B cell (primary cell): ENCODE measurements around the gene GPR162. TPM values are rescaled to one million over a fixed set of nuclear protein-coding genes. Genes with fewer than 3 reads are reported as not detected.

Experiments used
- ATAC-seq: fragments of 200-7000 bp; cut with Tn5 transposase; one replicate; pipeline ENCODE4 v1.10.0; 2021; ENCODE audit warnings: low read depth, mild to moderate bottlenecking, moderate number of reproducible peaks, moderate library complexity
- CTCF ChIA-PET: fragments of 350-600 bp; sonication (Branson Sonifier 250); formaldehyde crosslinking; loops from one replicate; lab custom pipeline; 2021; ENCODE audit warnings: antibody characterized with exemption, inconsistent platforms; lab: Charles Lee
- POLR2A ChIA-PET: fragments of 350-600 bp; sonication (Branson Sonifier 250); formaldehyde crosslinking; loops from one replicate; lab custom pipeline; 2021; ENCODE audit warnings: antibody characterized with exemption; lab: Charles Lee
- DNase-seq: peaks from one replicate; pipeline ENCODE4 v3.0.0; 2013
- H2AFZ ChIP-seq: 2 replicates; pipeline ENCODE4 v1.6.1; 2012; ENCODE audit warnings: mild to moderate bottlenecking, low read depth, low read length; ENCODE audit not compliant: insufficient read depth, poor library complexity, severe bottlenecking
- H3K27ac ChIP-seq, 2 donors: 1 replicate in 1 of 2; 2 replicates in 1 of 2; pipeline ENCODE4 v1.5.1; 2012 to 2013; ENCODE audit warnings: low read length in 2 of 2, mild to moderate bottlenecking in 2 of 2, moderate library complexity in 1 of 2
- H3K27me3 ChIP-seq, 4 experiments: fragments of 200-600 bp in 1 of 4; sonication (generic) in 1 of 4; replicated peaks in 1 of 4; 1 replicate in 2 of 4; 2 replicates in 2 of 4; pipeline versions ENCODE4 v1.6.1 to v1.7.0; 2013 to 2016; ENCODE audit warnings: low read length in 3 of 4, mild to moderate bottlenecking in 2 of 4, mixed read lengths in 1 of 4, moderate library complexity in 1 of 4; ENCODE audit not compliant: insufficient read depth in 4 of 4, control insufficient read depth in 3 of 4; ENCODE audit errors: control extremely low read depth in 1 of 4
- H3K36me3 ChIP-seq, 2 experiments: replicated peaks in 1 of 2; 1 replicate in 1 of 2; 2 replicates in 1 of 2; pipeline versions ENCODE4 v1.6.1 to v1.7.1; 2013; ENCODE audit warnings: low read length in 1 of 2; ENCODE audit not compliant: insufficient read depth in 2 of 2, control insufficient read depth in 1 of 2; ENCODE audit errors: control extremely low read depth in 1 of 2, extremely low read depth in 1 of 2
- H3K4me1 ChIP-seq, 2 donors: fragments of 200-600 bp in 1 of 2; sonication (generic) in 1 of 2; 1 replicate in 1 of 2; 2 replicates in 1 of 2; pipeline versions ENCODE4 v1.5.1 to v1.6.1; 2013 to 2017; ENCODE audit warnings: low read length in 2 of 2; ENCODE audit not compliant: control insufficient read depth in 2 of 2, insufficient read depth in 2 of 2
- H3K4me2 ChIP-seq: replicated peaks from 2 replicates; pipeline ENCODE3; 2012; ENCODE audit warnings: mild to moderate bottlenecking, low read depth, low read length; ENCODE audit not compliant: poor library complexity, severe bottlenecking
- H3K4me3 ChIP-seq, 5 experiments: fragments of 200-600 bp in 1 of 5; sonication (generic) in 1 of 5; 1 replicate in 3 of 5; 2 replicates in 2 of 5; pipeline versions ENCODE4 v1.5.1 to v1.7.0; 2011 to 2016; ENCODE audit warnings: low read length in 4 of 5, mild to moderate bottlenecking in 4 of 5, low read depth in 2 of 5, control low read depth in 1 of 5, moderate library complexity in 1 of 5; ENCODE audit not compliant: insufficient read depth in 1 of 5; ENCODE audit errors: control extremely low read depth in 1 of 5, extremely low read depth in 1 of 5
- H3K79me2 ChIP-seq: fragments of 200-600 bp; sonication (generic); one replicate; pipeline ENCODE4 v1.6.0; 2016; ENCODE audit warnings: low read length; ENCODE audit not compliant: control insufficient read depth, insufficient read depth
- H3K9ac ChIP-seq: fragments of 200-600 bp; sonication (generic); 2 replicates; pipeline ENCODE4 v1.6.1; 2017; ENCODE audit warnings: mild to moderate bottlenecking, low read length, moderate library complexity
- H3K9me3 ChIP-seq, 3 donors: one replicate each; pipeline versions ENCODE4 v1.6.1 to v1.7.1; 2013; ENCODE audit warnings: low read length in 2 of 3; ENCODE audit not compliant: control insufficient read depth in 2 of 3, insufficient read depth in 1 of 3; ENCODE audit errors: control extremely low read depth in 1 of 3
- H4K20me1 ChIP-seq: 2 replicates; pipeline ENCODE4 v1.6.0; 2012; ENCODE audit warnings: mild to moderate bottlenecking, low read length; ENCODE audit not compliant: insufficient read depth, control insufficient read depth, poor library complexity, severe bottlenecking
- H3K27ac Mint-ChIP-seq: one replicate; pipeline ENCODE4 v1.8.0; 2021; ENCODE audit warnings: mixed read lengths
- H3K27me3 Mint-ChIP-seq: one replicate; pipeline ENCODE4 v1.8.0; 2021; ENCODE audit warnings: mixed read lengths
- H3K4me1 Mint-ChIP-seq: one replicate; pipeline ENCODE4 v1.8.0; 2021; ENCODE audit warnings: mixed read lengths
- H3K4me3 Mint-ChIP-seq: one replicate; pipeline ENCODE4 v1.8.0; 2021; ENCODE audit warnings: mixed read lengths
- H3K9me3 Mint-ChIP-seq: one replicate; pipeline ENCODE4 v1.8.0; 2022; ENCODE audit warnings: mixed read lengths; ENCODE audit not compliant: insufficient read depth
- EZH2 ChIP-seq: IDR thresholded peaks from 2 replicates; pipeline ENCODE4 v1.6.1; 2012; ENCODE audit warnings: borderline replicate concordance, low read depth, mild to moderate bottlenecking, moderate library complexity, low read length; ENCODE audit not compliant: insufficient read depth, poor library complexity, severe bottlenecking
- WGBS: methylation state at CpG from one replicate; pipeline ENCODE4 v1.1.5; 2013; ENCODE audit warnings: missing lambda C conversion rate; ENCODE audit not compliant: insufficient coverage; 5-methylcytosine and 5-hydroxymethylcytosine counted together
- intact Hi-C: fragments of 100-400 bp; cut with micrococcal nuclease; formaldehyde crosslinking; loops from one replicate; pipeline ENCODE4 v1.10.0; 2022
- polyA plus RNA-seq: library from polyadenylated mRNA; depleted of rRNA; stranded (reverse); fragments of >200 nt; gene quantifications from 2 replicates; pipeline ENCODE4 v1.2.3, GENCODE V29; 2012
- total RNA-seq, 2 donors: library from RNA; stranded (reverse); fragments of 120-200 nt in 1 of 2; gene quantifications; 1 replicate in 1 of 2; 2 replicates in 1 of 2; pipeline versions ENCODE4 v1.2.3 to v1.2.4, GENCODE V29; 2013 to 2022
- TF ChIP-seq, protein P1 (sequence below): fragments of 200-600 bp; IDR thresholded peaks from one replicate; pipeline ENCODE4 v1.8.0; 2022; ENCODE audit warnings: antibody characterized with exemption, mild to moderate bottlenecking

Gene GPR162
- total and polyA plus RNA-seq, 2 donors (not counting 1 experiment from before 2014, with no cell fraction given), result 0.54 TPM; not detected in 1

DNA sequence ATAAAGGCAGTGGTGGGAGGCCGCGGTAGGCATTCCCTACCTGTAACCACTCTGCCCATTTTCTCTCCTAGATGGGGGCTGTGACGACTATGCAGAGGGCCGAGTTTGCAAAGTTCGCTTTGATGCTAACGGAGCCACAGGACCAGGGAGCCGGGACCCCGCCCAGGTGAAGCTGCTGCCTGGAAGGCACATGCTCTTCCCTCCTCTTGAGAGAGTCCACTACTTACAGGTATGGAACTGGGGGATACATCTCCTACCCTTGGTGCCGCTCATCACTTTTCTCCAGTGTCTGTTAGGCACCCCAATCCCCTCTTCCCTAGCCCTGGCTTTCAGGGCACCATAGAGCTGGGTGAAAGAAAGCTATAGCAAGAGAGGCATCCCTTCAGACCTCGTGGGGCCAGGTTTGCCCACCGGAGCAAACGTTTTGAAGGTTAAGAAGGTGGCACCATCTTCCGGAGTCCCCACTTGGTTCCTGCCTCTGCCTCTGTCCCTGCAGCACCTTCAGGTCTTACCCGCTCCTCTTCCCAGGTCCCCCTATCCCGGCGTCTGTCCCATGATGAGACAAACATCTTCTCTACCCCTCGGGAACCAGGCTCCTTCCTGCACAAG is 4.6 kb downstream of the GPR162 start:
- Histone ChIP-seq H3K4me3 (no peak overlapping the region), H3K4me2 (no peak overlapping the region), H4K20me1 (peaks cover 11% of the 10 kb centered on the region), H3K36me3 (no peaks in the 10 kb centered on the region), H3K27ac (no peak overlapping the region), H3K79me2 (no peaks in the 10 kb centered on the region), H3K9me3 (peaks cover 0 to 13% (median 0%) of the 10 kb centered on the region in 3 donors), H2AFZ (no peak overlapping the region), H3K9ac (no peak overlapping the region), H3K27me3 (peaks cover 0 to 83% (median 37%) of the 10 kb centered on the region in 4 experiments), H3K4me1 (peaks cover 32 to 37% of the 10 kb centered on the region in 2 donors)
- ChIA-PET CTCF (interaction anchor here (1.2 to 6.2 kb wide), 7 partner anchors 10 to 276 kb away, joined by 3 to 33 read pairs (median 5); partner anchors contain the start of genes CDCA3, MLF2 and USP5), POLR2A (no interaction called here)
- no peak overlapping the region for H3K27ac Mint-ChIP-seq
- ATAC-seq (no peak), DNase-seq (no peak)
- 86% methylated on average over 11 of the region's 17 CpGs for WGBS
- TF ChIP-seq EZH2, result no peak
- TF ChIP-seq, protein P1, sequence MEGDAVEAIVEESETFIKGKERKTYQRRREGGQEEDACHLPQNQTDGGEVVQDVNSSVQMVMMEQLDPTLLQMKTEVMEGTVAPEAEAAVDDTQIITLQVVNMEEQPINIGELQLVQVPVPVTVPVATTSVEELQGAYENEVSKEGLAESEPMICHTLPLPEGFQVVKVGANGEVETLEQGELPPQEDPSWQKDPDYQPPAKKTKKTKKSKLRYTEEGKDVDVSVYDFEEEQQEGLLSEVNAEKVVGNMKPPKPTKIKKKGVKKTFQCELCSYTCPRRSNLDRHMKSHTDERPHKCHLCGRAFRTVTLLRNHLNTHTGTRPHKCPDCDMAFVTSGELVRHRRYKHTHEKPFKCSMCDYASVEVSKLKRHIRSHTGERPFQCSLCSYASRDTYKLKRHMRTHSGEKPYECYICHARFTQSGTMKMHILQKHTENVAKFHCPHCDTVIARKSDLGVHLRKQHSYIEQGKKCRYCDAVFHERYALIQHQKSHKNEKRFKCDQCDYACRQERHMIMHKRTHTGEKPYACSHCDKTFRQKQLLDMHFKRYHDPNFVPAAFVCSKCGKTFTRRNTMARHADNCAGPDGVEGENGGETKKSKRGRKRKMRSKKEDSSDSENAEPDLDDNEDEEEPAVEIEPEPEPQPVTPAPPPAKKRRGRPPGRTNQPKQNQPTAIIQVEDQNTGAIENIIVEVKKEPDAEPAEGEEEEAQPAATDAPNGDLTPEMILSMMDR, result no peak
- H3K4me3 Mint-ChIP-seq, result peak overlapping the region; percentile 23
- no peaks in the 10 kb centered on the region for H3K9me3 Mint-ChIP-seq
- intact Hi-C loops, result no loop called here
- peaks cover 27% of the 10 kb centered on the region for H3K4me1 Mint-ChIP-seq
- H3K27me3 Mint-ChIP-seq, result peaks cover 78% of the 10 kb centered on the region

DNA sequence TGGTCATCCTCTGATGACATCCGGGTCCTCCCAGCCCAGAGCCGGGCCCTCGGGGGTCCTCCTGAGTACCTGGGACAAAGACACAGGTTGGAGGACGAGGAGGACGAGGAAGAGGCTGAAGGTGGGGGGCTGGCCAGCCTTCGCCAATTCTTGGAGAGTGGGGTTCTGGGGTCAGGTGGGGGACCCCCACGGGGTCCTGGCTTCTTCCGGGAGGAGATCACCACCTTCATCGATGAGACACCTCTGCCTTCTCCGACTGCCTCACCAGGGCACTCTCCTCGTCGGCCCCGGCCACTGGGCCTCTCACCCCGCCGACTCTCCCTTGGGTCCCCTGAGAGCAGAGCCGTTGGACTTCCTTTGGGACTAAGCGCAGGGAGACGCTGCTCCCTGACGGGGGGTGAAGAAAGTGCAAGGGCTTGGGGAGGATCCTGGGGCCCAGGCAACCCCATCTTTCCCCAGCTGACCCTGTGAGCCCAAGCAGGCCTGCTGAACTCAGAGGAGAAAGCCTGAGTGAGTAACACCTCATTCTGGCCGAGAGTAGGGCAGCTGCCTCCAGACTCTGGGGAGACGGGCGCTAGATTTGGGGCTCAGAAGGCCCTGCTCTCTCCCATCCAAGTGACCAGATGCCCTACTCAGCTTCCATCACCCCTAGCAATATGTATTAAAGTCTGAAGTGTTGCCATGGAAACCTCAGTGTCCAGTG is 5.3 kb downstream of the GPR162 start:
- H3K27ac Mint-ChIP-seq, result no peak overlapping the region
- DNase-seq (no peak), ATAC-seq (no peak)
- no peak overlapping the region for H3K4me2 ChIP-seq
- H3K4me3 Mint-ChIP-seq, result peak overlapping the region; percentile 72
- ChIA-PET CTCF (interaction anchor here (1.0 to 6.2 kb wide), 4 partner anchors 9 to 73 kb away, joined by 3 to 33 read pairs (median 17); partner anchors contain the start of genes CDCA3, MLF2 and USP5), POLR2A (no interaction called here)
- TF ChIP-seq EZH2, result no peak
- TF ChIP-seq, protein P1, result no peak
- H3K27ac ChIP-seq, result no peak overlapping the region
- no peaks in the 10 kb centered on the region for H3K79me2 ChIP-seq
- 89% methylated on average over 20 of the region's 22 CpGs for WGBS
- no peak overlapping the region for H2AFZ ChIP-seq
- no peaks in the 10 kb centered on the region for H3K36me3 ChIP-seq
- H3K27me3 ChIP-seq, result peaks cover 0 to 85% (median 35%) of the 10 kb centered on the region in 4 experiments
- H3K9me3 Mint-ChIP-seq, result no peaks in the 10 kb centered on the region
- H3K9ac ChIP-seq, result no peak overlapping the region
- peaks cover 0 to 13% (median 0%) of the 10 kb centered on the region in 3 donors for H3K9me3 ChIP-seq
- H3K4me1 Mint-ChIP-seq, result peaks cover 24% of the 10 kb centered on the region
- peaks cover 82% of the 10 kb centered on the region for H3K27me3 Mint-ChIP-seq
- H3K4me1 ChIP-seq, result peaks cover 28 to 33% of the 10 kb centered on the region in 2 donors
- intact Hi-C loops, result no loop called here
- peaks cover 11% of the 10 kb centered on the region for H4K20me1 ChIP-seq
- H3K4me3 ChIP-seq, result no peak overlapping the region
